LNCAP (cell line): ENCODE measurements around the gene GULP1.

Experiments used
- CTCF ChIP-seq: fragments of 450-650 bp; IDR thresholded peaks from 2 replicates; pipeline ENCODE4 v1.5.1; 2017; ENCODE audit warnings: mild to moderate bottlenecking

GULP1 gene

GRCh38 chr2:188607501-188607900 is 315.8 kb downstream of the GULP1 start:
- TF ChIP-seq CTCF = no peak

- no peak for TF ChIP-seq CTCF
Measured at GRCh38 chr2:188609321-188610049, 317.8 kb downstream of the GULP1 start.

- TF ChIP-seq CTCF = no peak
Measured at GRCh38 chr2:188610050-188610444, 318.4 kb downstream of the GULP1 start.

DNA sequence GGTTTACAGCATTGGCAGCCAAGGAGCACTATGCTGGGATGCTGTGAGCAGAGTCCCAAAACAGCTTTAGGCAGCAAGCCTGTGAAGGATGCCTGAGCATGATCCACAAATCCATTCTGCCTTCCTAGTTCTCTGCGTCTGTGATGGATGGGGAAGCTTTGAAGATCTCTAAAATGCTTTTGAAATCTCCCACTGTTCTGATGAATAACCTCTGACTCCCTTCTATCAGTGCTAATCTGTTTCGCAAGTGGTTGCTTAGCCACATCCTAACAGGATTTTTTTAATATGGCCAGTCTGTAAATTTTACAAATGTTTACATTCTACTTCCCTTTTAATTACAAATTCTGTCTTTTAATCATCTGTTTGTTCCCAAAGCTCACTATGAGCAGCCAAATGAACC is 319.2 kb downstream of the GULP1 start:
- no peak for TF ChIP-seq CTCF

DNA sequence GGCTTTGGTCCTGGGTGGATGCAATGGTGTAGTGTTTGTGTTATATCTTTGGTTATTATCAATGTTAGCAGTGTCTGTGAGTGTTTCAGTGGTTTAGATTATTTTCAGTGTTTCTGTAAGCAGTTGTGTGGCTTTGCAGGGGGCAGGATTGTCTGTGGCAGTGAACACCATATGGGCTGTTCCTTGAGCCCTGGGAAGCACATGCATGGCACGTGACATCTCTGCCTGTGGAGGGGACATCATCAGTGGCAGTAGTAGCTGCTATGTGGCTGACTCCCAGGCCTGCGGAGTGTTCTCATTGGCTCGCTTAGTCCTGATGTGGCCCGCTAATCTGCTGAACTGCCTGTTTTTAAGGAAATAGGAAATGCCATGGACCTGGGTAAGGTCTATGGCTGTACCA is 327.5 kb downstream of the GULP1 start:
- TF ChIP-seq CTCF = no peak

DNA sequence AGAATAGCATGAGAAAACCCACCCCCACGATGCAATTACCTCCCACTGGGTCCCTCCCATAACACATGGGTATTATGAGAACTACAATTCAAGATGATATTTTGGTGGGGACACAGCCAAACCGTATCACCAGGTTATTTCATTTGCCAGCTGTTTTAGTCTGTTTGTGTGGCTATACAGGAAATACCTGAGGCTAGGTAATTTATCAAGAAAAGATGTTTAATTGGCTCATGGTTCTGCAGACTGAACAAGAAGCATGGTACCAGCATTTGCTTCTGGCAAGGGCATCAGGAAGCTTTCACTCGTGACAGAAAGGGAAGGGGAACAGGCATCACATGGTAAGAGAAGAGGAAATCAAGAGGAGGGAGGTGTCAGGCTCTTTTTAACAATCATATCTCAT is 329.2 kb downstream of the GULP1 start:
- TF ChIP-seq CTCF = no peak

- TF ChIP-seq CTCF = no peak
Measured at GRCh38 chr2:188622601-188623260, 331.1 kb downstream of the GULP1 start.
